ENCODE data around the gene FBH1.
A peak's percentile ranks its signal among the peaks of the same experiment; 100 is the strongest.

Gene FBH1

DNA sequence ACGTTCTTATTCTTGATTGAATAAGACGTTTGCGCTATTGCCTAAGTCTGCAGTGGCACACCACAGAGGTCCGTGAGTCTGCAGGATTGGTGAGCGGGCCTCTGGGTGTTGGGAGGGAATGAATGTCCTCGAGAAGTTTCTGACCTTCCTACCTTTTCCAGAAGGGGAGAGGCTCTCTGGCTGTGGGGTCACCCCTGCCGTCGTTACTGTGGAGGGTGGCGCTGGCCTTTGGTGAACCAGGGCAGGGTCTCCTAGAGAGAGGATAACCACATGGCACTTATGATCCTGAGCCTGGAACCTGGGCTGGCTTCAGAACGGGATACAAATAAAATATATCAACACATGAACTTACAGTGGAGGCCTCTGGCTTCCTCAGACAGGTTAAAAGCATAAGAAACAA, 73.5 kb downstream of the FBH1 start:
- DNase-seq (no peak), ATAC-seq (no peak)
- H3K27me3 Mint-ChIP-seq = no peaks in the 10 kb centered on the region
- H3K4me3 Mint-ChIP-seq = no peak overlapping the region
- no peak overlapping the region for H3K27ac Mint-ChIP-seq
- H3K9me3 Mint-ChIP-seq = no peaks in the 10 kb centered on the region
- no peaks in the 10 kb centered on the region for H3K4me1 Mint-ChIP-seq

DNA sequence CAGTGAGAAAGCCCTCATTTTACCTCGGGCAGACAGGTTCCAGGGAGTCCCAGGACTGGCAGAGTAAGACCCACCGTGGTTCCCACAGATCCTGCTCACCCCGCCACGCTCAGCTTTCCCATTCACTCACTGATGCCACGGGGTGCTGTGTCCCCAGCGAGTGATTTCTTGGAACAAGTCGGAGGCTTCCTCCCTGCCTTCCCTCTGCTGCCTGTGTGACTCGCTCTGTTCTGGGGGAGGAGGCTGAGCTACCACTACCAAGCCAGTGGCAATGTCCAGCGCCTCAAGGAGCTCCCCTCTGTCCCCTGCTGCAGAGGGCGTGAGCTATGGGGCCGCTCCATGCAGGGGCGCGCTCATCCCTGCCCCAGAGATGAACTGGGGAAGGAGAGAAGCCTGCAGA, 74.7 kb downstream of the FBH1 start:
- no peaks in the 10 kb centered on the region for H3K4me1 Mint-ChIP-seq
- no peak overlapping the region for H3K27ac Mint-ChIP-seq
- no peak overlapping the region for H3K4me3 Mint-ChIP-seq
- DNase-seq (no peak), ATAC-seq (no peak)
- H3K9me3 Mint-ChIP-seq = no peaks in the 10 kb centered on the region
- H3K27me3 Mint-ChIP-seq = no peaks in the 10 kb centered on the region

DNA sequence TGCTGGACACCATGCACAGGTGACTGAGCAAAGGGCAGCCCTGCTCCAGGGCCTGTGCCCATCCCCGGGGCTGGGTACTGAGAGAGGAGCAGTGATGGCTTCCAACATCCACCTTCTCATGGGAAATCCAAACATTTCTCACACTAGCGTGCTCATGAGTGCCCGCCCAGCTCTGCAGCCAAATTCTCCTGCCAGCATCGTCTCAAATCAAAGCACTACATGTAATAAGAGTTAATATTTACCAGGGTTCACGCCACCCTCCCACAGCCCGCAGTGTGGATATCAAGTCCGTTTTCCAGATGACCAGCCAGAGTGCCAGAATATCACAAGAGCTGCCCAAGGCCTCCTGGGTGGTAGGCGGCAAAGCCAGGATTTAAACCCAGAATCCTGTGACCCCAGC, 75.2 kb downstream of the FBH1 start:
- Mint-ChIP-seq H3K4me3 (no peak overlapping the region), H3K4me1 (no peaks in the 10 kb centered on the region), H3K9me3 (no peaks in the 10 kb centered on the region), H3K27me3 (no peaks in the 10 kb centered on the region), H3K27ac (no peak overlapping the region)
- no peak for ATAC-seq
- DNase-seq = no peak

DNA sequence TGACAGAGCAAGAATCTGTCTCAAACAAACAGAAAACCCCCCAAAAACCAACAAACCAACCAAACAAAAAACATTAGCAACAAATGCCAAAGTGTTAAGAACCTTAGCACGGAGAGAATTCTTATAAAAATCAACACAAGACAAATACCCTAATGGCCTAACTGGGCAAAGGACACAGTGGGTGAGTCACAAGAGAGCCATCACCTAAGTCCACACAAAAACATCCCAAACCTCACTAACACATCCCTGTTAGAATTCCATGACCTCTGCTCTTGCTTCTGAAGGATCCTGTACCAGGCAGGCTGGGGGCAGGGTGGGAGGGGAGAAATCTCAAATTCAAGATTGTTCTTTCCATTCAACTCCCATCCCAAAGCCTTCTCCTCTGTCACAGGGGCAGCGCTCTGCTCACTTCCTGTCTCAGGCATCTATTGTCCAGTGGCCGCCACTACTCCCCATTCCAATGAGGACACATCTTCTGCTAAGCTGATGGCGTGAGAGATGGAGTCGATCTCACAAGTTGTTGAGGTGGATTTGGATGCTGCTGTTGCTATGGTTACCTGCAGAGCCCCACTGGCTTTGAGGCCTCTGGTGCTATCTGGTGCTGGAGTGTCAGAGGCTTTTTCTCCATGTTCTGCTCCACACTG, 78.1 kb downstream of the FBH1 start:
- no peak overlapping the region for H3K27ac Mint-ChIP-seq
- no peak for DNase-seq
- H3K4me3 Mint-ChIP-seq = no peak overlapping the region
- no peaks in the 10 kb centered on the region for H3K27me3 Mint-ChIP-seq
- no peak for ATAC-seq
- H3K4me1 Mint-ChIP-seq = peaks cover 23% of the 10 kb centered on the region
- no peaks in the 10 kb centered on the region for H3K9me3 Mint-ChIP-seq

DNA sequence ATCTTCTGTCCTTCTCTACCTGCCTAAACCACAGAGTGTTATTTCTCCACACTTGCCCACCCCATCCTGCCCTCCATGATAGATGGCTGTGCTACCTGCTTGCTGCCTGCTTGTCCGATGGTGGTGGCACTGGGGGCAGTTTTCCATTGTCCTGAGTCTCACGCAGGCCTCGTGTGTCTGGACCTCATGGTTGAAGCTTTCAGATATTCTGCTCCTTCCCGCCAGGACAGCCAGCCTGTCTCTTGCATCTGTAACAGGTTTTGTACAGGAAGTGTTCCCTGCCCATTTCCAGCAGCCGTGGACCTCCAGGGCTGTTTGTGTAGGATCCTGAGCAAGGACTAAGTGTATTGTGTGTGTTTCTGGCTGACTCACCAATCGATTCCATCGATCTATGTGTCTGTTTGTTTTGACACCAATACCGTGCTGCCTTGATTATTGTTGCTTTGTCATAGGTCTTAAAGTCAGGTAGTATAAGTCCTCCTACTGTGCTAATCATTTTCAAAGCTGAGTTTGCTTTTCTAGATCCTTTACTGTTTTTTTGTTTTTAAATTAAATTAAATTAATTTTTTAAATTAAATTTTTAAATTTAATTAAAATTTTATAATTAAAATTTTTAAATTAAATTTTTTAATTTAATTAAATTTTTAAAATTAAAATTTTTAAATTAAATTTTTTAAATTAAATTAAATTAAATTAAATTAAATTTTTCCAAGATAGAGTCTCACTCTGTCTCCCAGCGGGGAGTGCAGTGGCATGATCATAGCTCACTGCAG, 78.8 kb downstream of the FBH1 start:
- Mint-ChIP-seq H3K27ac (no peak overlapping the region), H3K27me3 (no peaks in the 10 kb centered on the region), H3K4me3 (no peak overlapping the region), H3K4me1 (peaks cover 26% of the 10 kb centered on the region), H3K9me3 (no peaks in the 10 kb centered on the region)
- DNase-seq (no peak), ATAC-seq (no peak)

DNA sequence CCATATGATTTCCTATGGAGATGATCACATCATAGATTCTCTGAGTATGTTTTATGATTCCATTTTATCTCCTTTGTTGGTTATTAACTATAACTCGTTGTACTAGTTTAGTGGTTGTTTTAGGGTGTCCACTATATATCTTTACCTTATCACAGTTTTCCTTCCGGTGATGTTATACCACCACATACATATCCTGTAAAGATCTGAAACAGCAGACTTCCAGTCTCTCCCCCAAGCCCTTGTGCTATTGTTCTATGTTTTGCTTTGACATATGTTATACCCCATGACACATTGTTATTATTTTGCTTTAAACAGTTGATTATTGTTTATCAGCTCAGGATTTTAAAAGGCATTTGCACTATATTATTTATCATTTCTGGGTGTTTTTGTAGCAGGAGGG, 80.0 kb downstream of the FBH1 start:
- no peak for ATAC-seq
- Mint-ChIP-seq H3K27ac (no peak overlapping the region), H3K4me3 (no peak overlapping the region), H3K9me3 (no peaks in the 10 kb centered on the region), H3K4me1 (peaks cover 38% of the 10 kb centered on the region), H3K27me3 (no peaks in the 10 kb centered on the region)
- DNase-seq = no peak

DNA sequence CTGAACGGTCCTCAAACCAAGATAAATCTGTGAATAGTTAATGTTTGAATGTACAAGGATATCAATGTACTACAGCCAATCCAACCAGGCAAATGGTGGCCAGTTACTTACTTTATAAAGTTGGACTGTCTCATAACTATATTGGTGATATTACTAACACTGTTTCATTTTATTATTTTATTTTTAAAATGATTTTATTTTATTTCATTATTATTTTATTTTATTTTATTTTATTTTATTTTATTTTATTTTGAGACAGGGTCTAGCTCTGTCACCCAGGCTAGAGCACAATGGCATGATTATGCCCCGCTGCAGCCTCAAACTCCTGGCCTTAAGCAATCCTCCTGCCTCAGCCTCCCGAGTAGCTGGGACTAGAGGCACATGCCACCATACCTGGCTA, 80.5 kb downstream of the FBH1 start:
- DNase-seq = no peak
- no peak for ATAC-seq
- no peak overlapping the region for H3K27ac Mint-ChIP-seq
- no peaks in the 10 kb centered on the region for H3K27me3 Mint-ChIP-seq
- no peaks in the 10 kb centered on the region for H3K9me3 Mint-ChIP-seq
- H3K4me3 Mint-ChIP-seq = no peak overlapping the region
- H3K4me1 Mint-ChIP-seq = peaks cover 42% of the 10 kb centered on the region

DNA sequence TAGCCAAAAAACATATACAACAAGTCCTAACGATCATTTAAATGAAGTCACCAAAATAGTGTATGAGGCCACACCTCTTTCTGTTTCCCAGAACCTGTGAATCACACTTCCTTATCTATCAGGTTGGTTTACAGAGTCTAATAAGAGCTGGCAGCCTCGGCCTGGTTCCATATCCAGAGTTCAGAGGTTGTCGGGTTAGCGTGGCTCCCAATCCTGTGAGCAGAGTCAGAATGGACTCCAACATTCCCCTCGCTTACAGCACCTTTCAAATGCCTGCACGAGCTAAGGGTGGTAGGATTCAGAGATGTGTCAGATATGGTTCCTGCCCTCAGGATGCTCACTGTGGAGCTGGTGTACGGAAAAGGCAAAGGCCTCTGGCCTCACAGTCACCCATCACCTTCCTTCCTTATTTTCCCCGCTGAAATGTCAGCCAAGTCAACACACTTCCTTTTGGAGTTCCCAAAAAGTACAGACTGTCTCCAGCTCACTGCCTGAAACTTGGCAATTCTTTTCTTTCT, 81.3 kb downstream of the FBH1 start:
- no peak for ATAC-seq
- DNase-seq = no peak
- Mint-ChIP-seq H3K9me3 (no peaks in the 10 kb centered on the region), H3K27me3 (no peaks in the 10 kb centered on the region), H3K4me1 (peaks cover 49% of the 10 kb centered on the region), H3K4me3 (peak overlapping the region; percentile 53 to 61), H3K27ac (peak overlapping the region; percentile 39 to 41)

DNA sequence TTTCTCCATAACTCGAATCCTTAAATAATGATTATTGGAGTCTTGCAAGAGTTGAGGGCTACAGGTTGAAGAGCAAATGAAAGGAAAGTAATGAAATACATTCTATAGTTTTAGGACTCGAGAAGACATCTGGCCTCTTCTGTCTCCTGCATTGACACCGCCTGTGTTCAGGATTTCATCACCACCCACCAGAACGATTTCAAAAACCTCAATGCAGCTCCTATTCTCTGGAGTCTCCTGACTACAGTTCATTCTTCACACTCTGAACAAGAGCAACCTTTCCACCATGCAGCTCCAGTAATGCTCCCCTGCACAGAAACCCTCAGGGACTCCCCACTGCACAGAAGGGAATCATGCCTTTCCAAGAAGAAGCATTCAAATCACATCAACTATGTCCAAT, 81.8 kb downstream of the FBH1 start:
- no peaks in the 10 kb centered on the region for H3K9me3 Mint-ChIP-seq
- ATAC-seq (no peak), DNase-seq (no peak)
- H3K4me1 Mint-ChIP-seq = peaks cover 49% of the 10 kb centered on the region
- peak overlapping the region in 1 of 2 donors; percentile 39 for H3K27ac Mint-ChIP-seq
- no peaks in the 10 kb centered on the region for H3K27me3 Mint-ChIP-seq
- peak overlapping the region in 1 of 2 donors; percentile 53 for H3K4me3 Mint-ChIP-seq

DNA sequence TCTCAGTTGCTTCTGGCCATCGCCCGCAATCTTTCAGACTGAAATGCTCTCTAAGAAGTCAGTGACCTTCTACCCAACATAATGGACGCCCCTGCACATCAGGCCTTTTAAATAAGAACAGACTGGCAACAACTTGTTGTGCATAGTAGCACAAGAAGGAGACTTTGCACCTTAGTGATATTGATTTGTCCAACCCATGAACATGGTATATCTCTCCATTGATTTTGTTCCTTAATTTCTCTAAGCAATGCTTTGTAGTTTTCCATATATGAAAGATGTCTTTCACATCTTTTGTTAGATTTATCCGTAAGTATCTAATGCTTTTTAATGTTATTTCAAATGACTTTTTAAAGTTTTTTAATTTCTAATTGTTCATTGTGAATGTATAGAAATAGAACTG, 83.0 kb downstream of the FBH1 start:
- peaks cover 51% of the 10 kb centered on the region for H3K4me1 Mint-ChIP-seq
- no peak overlapping the region for H3K4me3 Mint-ChIP-seq
- no peak overlapping the region for H3K27ac Mint-ChIP-seq

DNA sequence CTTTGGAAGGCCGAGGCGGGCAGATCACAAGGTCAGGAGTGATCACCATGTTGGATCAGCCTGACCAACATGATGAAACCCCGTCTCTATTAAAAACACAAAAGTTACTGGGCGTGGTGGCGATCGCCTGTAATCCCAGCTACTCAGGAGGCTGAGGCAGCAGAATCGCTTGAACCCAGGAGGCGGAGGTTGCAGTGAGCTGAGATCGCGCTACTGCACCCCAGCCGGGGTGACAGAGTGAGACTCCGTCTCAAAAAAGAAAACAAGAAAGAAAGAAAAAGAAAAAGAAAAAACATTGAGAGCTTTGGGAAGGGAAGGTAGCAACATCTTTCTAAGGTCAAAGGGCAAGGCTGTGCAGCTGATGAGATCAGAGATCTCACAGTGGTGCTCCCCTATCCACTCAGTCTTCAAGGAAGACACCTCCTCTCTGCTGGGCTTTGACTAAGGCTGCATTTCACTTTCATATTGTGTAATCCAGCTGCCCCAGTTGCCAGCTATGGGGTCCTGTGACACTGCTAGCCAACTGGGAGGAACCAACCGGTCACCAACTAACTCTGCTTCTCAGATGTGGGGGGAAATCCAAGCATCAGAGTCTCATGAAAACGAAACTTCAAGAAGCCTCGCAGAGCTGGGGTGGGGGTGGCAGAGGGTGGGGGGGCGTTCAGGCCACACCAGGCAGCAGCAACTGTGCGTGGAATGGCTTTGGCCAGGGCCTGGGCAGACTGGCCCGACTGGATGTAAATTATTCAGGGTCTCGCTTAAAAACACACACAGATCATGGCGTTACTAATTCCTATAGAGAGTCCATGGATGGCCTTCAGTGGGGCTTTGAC, 85.8 kb downstream of the FBH1 start:
- Mint-ChIP-seq H3K27ac (peak overlapping the region; percentile 92 to 94), H3K4me1 (peaks cover 54% of the 10 kb centered on the region), H3K9me3 (no peaks in the 10 kb centered on the region), H3K27me3 (peaks cover 10% of the 10 kb centered on the region), H3K4me3 (peak overlapping the region; percentile 89 to 98)
- DNase-seq = peak; percentile 68 to 90
- peak; percentile 90 for ATAC-seq

More for the DNA sequence above, 83.0 kb downstream of the FBH1 start:
- DNase-seq = no peak
- ATAC-seq = no peak
- Mint-ChIP-seq H3K27me3 (no peaks in the 10 kb centered on the region), H3K9me3 (no peaks in the 10 kb centered on the region)

DNA sequence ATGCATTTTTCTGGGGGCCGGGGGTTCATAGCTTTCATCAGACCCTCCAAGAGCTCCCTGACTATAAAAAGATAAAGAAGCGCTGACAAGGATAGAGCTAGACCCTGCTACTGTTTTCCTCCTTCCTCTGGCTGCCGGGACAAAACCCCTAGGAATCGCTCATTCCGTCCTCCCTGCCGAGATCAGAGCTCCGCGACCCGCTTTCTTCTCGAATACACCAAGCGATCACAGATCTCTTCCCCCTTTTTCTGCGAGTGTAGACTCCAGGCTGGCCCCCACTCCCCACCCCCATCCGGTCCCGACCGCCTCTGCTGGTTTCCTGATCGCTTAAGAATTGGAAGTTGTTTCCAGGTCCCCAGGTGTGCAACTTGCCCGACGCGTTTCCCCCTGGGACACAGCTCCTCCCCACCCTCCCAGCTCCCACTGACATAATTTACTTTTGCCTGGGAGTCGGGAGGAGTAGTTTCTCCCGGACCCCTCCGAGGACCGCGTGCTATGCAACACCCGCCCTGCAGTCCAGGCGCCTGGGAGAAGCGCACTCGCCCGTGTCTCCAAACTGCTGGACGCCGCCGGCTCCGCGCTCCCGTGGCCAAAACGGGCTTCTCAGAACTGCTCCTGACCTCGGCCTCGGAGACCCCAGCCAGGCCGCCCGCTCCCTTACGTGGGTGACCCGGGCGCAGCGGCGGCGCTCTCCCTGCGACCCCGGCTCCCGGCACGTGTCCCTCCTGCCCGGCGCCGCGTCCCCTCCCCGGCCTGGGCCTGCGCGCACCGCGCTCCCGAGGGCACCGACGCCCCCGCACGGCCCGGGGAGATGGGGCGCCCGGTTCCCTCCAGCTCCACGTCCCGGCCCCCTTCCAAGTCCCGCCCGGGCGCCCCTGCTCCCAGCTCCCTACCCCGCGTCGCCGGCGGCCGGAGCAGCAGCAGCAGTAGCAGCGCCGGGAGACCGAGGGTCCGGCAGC, 86.7 kb downstream of the FBH1 start:
- H3K4me3 Mint-ChIP-seq = peak overlapping the region; percentile 89 to 98
- no peaks in the 10 kb centered on the region for H3K9me3 Mint-ChIP-seq
- H3K4me1 Mint-ChIP-seq = peaks cover 45% of the 10 kb centered on the region
- peaks cover 10% of the 10 kb centered on the region for H3K27me3 Mint-ChIP-seq
- DNase-seq (peak; percentile 39 to 41), ATAC-seq (peak; percentile 21)
- H3K27ac Mint-ChIP-seq = peak overlapping the region; percentile 92 to 94

DNA sequence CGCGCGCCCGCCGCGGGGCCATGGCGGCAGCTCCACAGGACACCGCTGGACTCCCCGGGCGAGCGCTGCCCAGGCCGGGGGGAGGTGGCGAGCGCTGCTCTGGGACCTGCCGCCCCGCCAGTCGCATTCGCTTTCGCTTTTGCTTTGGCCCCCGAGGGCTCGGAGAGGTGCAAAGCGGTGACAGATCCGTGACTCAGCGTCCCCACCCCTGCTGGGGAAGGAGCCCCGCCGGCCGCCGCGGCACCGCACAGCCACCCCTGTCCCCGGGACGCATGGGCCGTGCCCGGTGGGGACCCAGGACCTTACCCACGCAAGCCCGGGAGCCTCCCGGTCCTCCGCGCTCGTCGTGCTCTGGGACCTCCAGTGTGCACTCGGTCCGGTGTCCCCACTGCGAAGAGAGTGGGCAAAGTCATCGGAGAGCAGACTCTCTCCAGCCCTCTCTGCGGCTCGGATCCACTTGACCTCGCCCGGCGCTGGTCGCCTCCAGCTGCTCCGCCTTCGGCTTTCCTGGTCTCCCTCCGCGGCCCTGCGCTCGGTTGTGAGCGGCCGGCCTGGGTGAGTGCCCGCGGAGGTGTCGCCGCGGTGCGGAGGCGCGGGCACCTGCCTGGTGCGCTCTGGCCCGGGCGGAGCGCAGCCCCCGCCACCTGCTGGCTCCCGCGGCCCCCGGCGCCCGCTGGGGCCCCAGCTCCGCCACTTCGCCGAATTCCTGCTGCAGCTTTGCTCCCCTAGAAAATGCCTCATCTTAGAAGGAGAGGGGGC, 87.6 kb downstream of the FBH1 start, which contains the start of gene IL15RA:
TSS of gene IL15RA (minus strand) at position 73 of the 759 bp plus-strand sequence. CDS start at position 22, 51 bp downstream.
- no peaks in the 10 kb centered on the region for H3K9me3 Mint-ChIP-seq
- peak; percentile 85 to 89 for DNase-seq

DNA sequence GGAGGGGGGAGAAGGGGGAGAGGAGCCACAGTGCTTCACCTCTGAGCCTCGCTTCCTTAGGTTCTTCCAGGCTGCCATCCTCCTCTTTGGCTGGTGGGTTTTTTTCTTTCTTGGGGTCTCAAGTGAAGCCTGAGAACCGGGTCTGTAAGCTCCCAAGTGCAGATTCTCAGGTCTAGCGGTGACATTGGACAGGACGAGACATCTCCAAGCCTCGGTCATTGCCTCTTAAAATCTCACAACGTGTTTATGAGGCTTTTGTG, 88.1 kb downstream of the FBH1 start:
- peaks cover 32% of the 10 kb centered on the region for H3K4me1 Mint-ChIP-seq
- H3K27me3 Mint-ChIP-seq = peaks cover 10% of the 10 kb centered on the region
- ATAC-seq (no peak), DNase-seq (no peak)
- H3K27ac Mint-ChIP-seq = peak overlapping the region; percentile 93 to 94
- H3K9me3 Mint-ChIP-seq = no peaks in the 10 kb centered on the region
- peak overlapping the region; percentile 89 to 98 for H3K4me3 Mint-ChIP-seq

More for the DNA sequence above, 87.6 kb downstream of the FBH1 start, which contains the start of gene IL15RA:
- Mint-ChIP-seq H3K4me1 (peaks cover 37% of the 10 kb centered on the region), H3K27ac (peak within 1 kb of the TSS; percentile 94), H3K4me3 (peak within 1 kb of the TSS; percentile 89 to 98), H3K27me3 (peaks cover 10% of the 10 kb centered on the region)
- peak; percentile 78 for ATAC-seq

All from stimulated activated naive CD8-positive, alpha-beta T cell treated with anti-CD3 and anti-CD28 coated beads, Interleukin-15, amount 100 ng/mL, for 72 hours (primary cell).